ENCODE measurements around the gene CYP4F8.

DNA sequence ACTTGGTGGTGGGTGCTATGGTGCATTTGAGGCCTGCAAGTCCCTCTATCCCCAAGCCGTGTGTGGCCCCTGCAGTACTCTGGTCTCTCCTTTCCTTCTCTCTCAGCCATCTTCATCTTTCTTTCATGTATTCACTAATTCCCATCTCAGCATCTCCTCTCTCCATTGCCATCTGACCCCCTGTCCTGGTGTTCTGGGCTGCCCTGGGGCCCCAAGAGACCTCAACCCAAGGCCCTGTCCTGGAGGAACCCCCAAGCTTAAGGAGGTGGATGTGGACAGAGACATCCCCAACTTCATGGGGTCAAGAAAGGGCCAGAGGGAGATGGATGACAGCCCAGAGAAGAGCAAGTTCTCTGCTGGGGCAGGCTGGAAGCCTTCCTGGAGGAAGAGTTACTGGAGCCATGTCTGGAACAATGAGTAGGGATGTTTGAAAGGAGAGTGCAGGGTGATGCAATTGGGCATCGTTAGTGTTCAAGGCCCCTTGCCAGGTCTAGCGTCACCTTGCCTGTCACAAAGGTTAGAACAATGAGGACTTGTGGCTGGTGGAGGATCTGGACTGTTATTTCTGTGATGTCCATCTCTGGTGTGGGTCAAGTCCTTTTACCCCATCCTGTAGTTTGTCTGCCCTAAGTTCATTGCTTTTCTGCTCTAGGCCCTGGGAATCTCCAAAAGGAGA, 29.2 kb downstream of the CYP4F8 start:
- TF ChIP-seq, protein P1, sequence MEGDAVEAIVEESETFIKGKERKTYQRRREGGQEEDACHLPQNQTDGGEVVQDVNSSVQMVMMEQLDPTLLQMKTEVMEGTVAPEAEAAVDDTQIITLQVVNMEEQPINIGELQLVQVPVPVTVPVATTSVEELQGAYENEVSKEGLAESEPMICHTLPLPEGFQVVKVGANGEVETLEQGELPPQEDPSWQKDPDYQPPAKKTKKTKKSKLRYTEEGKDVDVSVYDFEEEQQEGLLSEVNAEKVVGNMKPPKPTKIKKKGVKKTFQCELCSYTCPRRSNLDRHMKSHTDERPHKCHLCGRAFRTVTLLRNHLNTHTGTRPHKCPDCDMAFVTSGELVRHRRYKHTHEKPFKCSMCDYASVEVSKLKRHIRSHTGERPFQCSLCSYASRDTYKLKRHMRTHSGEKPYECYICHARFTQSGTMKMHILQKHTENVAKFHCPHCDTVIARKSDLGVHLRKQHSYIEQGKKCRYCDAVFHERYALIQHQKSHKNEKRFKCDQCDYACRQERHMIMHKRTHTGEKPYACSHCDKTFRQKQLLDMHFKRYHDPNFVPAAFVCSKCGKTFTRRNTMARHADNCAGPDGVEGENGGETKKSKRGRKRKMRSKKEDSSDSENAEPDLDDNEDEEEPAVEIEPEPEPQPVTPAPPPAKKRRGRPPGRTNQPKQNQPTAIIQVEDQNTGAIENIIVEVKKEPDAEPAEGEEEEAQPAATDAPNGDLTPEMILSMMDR (IDR thresholded peaks at IDR 0.05): no peak
- no peak for TF ChIP-seq POLR2AphosphoS5 (IDR thresholded peaks at IDR 0.05)

Measured in breast epithelium (tissue), 3 donors.